Keratinocyte (primary cell): ENCODE data around the gene NIM1K.

Source experiments
- CTCF ChIP-seq, 3 experiments: IDR thresholded peaks in 1 of 3; conservative IDR thresholded peaks in 1 of 3; optimal IDR thresholded peaks in 1 of 3; 2 replicates in 2 of 3; 3 replicates in 1 of 3; pipeline versions ENCODE3 to v1.5.1; 2011; ENCODE audit warnings: low read length in 3 of 3, mild to moderate bottlenecking in 3 of 3, moderate library complexity in 2 of 3, control low read depth in 1 of 3, inconsistent platforms in 1 of 3; ENCODE audit not compliant: insufficient read depth in 2 of 3; ENCODE audit errors: extremely low read depth in 1 of 3
- EZH2 ChIP-seq: IDR thresholded peaks from one replicate; pipeline ENCODE4 v1.6.1; 2012; ENCODE audit warnings: inconsistent platforms, mild to moderate bottlenecking, low read length, moderate library complexity

- TF ChIP-seq CTCF (optimal IDR thresholded peaks at IDR 0.05 in 1 of 3, IDR thresholded peaks at IDR 0.05 in 1 of 3, conservative IDR thresholded peaks at IDR 0.05 in 1 of 3; ENCODE audit: extremely low read depth in 1 of 3, insufficient read depth in 2 of 3, low read length in 3 of 3) (no peak), EZH2 (no peak)
Observed at GRCh38 chr5:43156388-43156787, 35.6 kb upstream of the NIM1K start.
